Stimulated activated CD4-positive, alpha-beta T cell treated with anti-CD3 and anti-CD28 coated beads, Interleukin-4, amount 100 ng/mL, for 1 hour (primary cell): Measurements from ENCODE around the gene KRT34.
"Not testable (repeated sequence)": the region's sequence is repeated elsewhere in the genome, so short reads cannot be mapped to it uniquely, and the experiment has no call there.

Experiments used
- DNase-seq: peaks from one replicate; pipeline ENCODE4 v3.0.0-alpha.2; 2020

The KRT34 gene

DNA sequence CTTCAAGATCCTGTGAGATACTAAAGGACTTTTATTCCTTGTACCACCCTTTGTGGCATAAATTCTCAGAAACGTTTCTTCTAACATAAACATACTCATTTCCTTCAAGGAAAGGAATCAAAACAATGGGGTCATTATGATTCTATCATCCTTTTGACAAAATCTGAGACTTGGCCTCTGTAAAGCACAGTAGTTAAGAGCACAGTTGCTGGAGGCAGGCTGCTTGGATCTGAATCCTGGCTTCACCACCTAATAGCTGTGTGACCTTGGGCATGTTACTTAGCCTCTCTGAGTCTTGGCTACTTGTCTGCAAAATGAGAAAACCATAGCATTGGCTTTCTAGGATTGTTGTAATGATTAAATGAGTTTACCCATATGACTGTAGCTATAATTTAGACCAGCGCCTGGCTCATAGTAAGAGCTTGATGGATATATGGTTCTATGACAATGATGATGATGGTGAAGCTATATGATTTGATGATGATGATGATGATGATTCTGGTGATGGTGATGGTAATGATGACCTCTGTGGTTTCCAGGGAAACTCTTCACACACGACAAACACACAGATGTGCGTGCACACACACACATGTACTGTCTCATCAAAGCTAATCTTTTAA is 21.4 kb upstream of the KRT34 start:
- no peak for DNase-seq

DNA sequence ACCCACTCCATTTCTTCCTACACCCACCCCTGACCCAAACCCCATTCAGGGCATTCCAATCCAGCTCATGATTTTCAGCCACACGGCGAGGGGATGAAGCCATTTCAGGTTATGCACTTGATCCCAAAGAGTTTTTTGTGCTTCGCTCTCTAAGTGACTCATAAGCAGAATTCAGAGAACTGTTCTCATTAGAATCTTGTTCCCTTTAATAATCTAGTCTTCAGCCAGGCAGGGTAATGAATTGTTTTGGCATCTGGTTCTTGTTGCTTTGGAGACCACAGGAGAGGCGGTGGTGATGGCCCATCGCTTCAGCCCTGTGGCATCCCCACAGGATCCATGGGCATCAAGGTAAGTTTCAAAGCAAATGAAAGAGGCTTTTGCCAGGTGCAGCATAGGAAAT is 20.1 kb upstream of the KRT34 start:
- no peak for DNase-seq

DNA sequence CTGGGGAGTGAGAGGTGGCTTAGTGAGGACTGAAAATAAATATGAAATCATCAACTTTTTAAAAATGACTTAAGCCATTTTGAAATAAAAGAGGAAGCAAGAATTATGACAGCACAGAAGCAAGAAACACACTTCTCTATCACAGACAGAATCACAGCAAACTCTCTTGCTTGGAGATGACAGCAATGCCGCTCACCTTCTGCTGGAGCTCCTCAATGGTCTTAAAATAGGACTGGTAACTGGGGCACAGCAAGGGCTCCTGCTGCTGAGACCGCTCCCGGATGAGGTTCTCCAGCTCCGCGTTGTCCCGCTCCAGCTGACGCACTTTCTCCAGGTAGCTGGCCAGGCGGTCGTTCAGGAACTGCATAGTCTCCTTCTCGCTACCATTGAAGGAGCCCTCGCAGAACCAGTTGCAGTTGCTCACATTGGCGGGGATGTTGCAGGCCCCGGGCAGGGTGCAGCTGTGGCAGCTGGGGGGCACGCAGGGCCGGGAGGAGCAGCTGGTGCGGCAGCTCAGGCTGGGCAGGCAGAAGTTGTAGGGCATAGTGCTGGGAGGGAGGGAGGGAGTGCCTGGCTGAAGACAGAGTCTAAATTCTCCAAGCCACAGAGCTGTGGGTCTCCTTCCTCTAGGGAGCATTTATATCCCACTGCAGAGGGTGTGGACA is 15.0 kb upstream of the KRT34 start, which contains the start of gene KRT31:
Gene KRT31 (minus strand): TSS at position 613 of the 665 bp plus-strand sequence. CDS start 69 bp downstream, at position 544.
- DNase-seq = no peak

DNA sequence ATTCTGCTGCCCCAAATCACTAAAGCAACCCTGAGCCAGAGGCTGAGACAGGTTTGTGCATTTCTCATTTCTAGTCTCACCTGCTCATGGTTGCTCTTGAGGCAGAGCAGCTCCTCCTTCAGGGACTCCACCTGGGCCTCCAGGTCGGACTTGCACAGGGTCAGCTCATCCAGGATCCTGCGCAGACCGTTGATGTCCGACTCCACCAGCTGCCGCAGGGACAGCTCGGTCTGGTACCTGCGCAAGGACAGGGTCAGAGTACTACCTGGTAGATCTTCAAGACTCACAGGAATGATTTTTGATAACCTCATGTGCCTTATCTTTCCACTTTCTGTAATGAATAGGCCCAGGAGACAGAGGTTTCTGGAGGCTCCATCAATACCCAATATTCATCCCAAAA is 14.2 kb upstream of the KRT34 start:
- no peak for DNase-seq

DNA sequence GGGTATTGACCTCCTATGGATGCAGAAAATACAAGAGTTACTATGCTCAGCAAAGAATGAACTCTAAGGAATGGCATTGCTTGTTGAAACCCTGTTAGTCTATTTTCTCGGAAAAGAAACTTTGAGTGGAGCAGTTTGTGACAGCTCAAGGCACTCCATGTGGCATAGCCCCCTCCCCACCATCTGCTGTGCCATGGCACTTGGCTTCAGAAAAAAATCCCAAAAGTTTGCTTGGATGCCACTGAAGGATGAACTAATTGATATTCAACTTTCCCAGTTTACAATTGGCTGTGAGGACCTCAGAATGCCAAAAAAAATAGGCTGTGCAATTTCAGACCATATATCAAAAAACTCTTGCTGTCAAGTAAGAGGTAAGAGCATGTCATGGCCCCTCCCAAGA is 13.5 kb upstream of the KRT34 start:
- DNase-seq = no peak

DNA sequence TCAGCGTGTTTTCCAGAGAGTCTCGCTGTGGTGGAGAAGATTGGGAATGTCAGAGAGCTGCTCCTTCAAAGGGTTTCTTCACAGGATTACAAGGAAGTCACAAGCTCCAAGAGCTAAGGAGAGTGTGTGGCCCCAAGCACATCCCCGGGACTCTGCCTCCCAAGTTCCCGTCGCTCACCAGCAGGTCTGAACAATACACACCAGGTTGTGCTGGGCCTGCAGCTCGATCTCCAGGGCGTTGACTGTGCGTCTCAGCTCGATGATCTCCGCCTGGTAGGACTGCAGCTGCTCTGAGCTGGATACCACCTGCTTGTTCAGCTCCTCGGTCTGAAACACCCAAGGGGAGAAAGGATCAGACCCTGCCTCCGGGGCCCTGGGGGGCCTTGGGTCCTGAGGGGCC is 12.9 kb upstream of the KRT34 start:
- DNase-seq = not testable (repeated sequence)

DNA sequence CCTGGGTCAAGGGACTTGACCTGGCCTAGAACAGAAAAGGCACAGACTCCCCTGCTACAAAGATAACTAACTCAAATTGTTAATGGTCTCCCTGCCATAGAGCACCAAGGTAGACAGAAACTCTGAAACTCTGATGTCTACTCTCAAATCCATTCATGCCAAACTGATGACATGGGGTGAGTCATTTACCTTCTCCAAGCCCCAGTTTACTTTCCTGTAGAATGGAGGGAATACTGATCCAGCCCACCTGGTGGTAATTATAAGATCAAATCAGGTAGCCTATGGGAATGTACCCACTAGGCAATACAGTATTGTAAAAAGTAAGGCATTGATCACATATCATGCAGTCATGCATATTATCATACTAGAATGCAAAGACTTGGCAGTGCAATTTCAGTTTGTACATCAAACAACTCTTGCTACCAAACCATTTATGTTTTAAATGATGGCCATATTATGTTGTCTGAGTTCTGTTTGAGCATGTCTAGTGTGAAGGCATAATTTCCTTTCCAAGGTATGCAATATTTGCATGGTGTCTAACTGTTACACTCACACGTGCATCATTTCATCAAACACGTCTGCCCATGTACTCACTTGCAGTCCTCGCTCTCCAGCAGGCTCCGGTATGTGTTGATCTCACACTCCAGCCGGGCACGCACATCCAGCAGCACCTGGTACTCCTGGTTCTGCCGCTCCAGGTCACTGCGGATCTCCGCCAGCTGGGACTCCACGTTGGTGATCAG is 12.3 kb upstream of the KRT34 start:
- no peak for DNase-seq

DNA sequence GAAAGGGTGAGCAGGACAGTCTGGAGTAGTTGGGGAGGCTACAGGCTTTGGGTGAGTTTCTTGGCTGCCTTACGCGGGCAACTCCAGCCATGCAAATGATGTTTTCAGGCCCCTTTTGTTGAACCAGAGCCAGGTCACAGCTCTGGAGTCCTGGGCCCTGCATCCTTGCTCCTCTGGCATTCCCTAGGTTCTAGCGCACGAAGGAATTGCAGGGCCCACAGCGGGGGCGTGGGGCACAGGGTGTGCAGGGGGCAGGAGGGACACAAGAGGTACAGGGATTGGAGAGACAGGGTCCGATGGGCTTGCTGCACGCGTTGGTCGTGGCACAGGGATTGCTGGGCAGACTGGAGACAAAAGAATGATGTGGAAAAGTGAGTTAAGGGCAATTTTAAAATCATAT is 11.7 kb upstream of the KRT34 start:
- no peak for DNase-seq

DNA sequence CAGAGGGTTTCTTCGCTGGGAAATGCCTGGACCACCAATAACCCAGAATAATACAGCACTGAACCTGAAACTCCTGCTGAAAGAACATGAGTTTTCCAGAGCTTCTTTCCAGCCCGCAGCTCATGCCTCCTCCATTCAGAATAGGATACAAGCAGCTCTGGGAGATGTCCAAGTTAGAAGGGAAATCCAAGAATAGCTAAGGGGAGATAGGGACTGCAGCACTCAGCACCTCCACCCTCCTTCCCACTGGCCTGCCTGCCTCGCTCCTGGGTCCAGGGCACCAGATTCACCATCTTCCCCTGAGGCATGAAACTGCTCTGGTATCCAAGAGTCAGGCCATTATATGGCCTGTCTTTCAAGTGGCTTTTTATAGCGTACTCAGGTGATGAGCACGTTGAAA is 11.2 kb upstream of the KRT34 start:
- no peak for DNase-seq

DNA sequence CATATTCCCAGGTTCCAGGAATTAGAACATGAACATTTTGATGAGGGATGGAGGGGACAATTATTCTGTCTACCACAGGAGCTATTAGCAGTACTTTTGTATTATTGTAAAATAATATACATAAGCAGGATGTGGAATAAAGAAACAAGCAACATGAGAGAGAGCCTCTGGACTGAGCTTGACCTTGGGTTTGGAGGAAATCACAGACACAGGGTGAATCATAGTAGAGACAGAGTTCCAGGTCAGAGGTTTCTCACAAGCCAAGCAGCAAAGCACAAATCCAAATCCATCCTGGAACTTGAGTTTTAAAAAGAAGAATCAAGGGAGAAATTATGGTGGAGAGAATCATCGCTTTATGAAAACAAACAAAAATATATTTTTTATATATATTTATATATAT is 10.2 kb upstream of the KRT34 start:
- DNase-seq = no peak

DNA sequence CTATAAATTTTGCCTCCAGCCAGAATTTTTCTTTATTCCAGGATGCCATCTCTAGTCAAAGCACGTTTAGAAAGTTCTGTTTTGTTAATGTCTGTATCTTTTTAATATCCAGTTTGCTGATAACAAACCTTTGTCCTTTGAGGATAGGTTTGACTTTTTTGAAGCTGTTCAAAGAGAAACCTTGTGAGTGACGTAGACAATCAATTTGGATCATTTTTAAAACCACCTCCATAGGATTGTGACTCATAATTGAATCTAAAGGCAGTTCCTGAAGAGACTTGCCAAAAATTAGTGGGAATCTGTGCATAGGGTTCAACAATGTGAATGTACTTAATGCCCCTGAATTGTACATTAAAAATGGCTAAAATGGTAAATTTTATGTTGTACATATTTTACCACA is 9.4 kb upstream of the KRT34 start:
- no peak for DNase-seq

DNA sequence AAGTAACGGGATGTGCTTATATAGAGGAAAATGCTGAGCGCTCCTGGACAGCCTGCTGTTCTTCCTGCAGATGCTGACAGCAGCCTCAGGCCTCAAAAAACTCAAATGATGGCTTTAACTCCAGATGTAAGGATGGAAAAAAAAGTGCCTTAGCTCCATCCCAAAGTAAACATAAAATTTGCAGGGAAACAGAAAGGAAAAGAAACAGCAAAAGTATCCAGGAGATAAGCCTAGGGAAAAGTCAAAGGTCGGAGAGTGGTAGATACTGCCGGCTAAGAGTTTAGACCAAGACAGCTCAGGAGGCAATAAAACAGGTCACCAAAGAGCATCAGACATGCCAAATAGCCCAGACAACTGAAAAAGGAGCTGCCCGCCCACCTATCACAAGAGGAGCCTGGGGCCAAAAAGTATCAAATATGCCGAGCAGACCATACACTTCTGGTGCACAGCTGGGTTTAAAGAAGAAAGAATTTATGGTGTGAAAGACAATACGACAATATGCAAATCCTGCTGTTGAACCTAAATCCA is 8.4 kb upstream of the KRT34 start:
- no peak for DNase-seq

DNA sequence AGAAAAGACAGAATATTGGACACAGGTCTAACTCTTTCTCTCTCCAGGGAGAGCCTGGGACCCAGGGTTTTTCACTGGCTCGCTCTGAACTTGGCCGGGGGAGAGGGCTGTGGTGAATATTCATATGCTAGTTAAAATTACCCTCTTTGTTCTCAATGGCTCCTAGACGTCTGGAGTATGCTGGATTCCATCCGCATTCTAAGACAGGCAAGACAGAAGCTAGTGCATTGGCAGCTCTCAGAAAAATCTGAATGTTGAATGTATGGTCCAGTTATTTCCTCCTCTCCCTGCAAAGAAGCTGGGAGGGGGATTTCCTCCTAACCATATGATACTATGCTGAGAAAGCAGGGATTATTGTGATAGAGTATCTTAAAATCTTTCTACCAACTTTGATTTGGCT is 5.6 kb upstream of the KRT34 start:
- DNase-seq = no peak

DNA sequence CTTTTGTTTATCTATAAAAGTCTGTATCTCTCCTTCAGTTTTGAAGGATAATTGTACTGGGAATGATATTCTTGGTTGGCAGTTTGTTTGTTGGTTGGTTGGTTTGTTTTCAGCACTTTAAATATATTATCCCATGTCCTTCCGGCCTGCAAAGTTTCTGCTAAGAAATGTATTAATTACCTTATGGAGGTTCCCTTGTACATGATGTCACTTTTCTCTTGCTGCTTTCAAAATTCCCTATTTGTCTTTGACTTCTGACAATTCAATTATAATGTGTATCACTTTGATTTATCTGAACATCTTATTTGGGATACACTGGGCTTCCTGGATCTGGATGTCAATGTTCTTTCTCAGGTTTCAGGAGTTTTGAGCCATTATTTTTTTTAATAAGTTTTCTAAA is 4.1 kb upstream of the KRT34 start:
- DNase-seq = no peak

DNA sequence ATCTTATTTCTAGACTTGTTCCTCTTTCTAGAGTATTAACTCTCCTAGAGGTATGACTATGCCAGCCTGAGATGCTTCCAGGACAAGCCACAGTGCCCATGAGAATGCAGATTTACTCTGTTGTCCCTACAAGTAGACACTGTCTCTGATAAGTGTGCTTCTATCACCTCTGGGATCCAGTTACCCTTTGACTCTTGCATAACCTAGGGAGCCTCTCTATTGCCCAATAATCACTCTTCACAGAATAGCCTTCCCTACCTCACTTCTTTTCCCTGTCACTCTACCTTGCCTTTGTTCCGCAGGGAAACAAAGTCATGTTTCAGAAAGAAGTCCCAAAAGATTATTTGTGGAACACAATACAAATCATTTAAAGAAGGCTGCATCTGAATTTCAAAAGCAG is 1.6 kb upstream of the KRT34 start:
- no peak for DNase-seq

DNA sequence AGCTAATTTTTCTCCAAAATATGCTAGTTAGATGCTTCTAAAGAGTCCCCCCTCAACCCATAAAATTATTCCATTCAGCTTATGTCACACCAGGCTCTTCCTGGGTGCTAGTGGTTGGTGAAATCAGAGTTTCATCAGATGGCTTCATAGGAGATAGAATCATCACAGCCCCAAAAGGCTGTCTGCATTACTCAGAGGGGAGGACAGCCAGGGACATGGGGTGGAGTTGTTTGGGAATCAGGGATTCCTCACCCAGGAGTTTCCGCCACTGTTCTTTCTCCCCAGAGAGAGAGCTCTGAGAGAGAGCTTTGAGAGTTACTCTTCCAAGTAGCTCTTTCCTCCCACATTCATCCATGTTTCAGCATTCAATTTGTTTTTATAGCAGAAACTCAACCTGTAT is 288 bp upstream of the KRT34 start:
- DNase-seq = no peak

DNA sequence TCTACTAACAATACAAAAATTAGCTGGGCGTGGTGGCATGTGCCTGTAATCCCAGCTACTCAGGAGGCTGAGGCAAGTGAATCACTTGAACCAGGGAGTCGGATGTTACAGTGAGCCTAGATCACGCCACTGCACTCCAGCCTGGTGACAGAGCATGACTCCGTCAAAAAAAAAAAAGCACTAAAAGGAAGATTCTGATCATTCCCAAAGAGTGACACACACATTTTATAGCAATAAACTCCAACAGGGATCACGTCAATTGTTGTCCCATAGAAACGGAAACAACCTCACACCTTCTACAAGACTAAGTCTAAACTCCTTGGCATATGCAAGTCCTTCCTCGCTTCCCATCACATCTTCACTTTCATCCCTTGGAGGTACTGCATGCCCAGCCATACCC is 2.0 kb downstream of the KRT34 start:
- DNase-seq = not testable (repeated sequence)

DNA sequence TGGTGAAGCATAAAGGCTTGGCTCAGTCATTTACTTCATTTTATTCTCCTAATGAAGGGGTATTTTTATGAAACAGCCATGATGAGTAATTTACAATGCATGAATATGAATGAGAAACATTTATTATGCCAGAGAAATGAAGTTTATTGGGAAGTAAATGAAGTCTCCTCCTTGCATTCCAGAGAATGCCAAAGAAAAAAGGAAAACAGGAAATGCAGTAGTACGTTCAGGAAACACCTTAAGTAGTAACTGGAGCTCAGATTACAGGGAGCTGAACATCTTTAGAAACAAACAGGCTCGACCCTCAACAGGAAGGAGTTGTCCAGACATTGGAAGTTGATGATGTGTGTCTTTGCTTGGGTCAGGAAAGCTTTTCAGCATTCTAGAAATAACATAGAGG is 4.6 kb downstream of the KRT34 start:
- no peak for DNase-seq

DNA sequence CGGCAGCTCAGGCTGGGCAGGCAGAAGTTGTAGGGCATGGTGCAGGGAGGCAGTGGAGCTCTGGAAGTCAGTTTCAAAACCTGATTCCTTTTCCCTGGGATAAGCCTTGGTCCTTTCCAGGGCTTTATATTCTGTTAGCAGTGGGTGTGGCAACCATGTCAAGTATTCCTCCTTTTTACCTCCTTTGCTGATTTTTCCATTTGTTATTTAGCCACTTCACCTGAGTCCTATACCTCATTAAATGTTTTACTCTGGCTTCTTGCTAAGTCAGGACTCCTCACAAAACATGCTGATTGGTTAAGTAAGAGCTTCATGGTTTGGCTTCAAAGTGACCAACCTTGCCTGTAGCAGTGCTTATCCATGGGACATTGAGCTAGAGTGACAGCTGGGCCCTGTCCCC is 12.4 kb downstream of the KRT34 start, which contains the start of gene KRT33B:
Gene KRT33B (minus strand): TSS at position 101 of the 400 bp plus-strand sequence. CDS start 63 bp downstream, at position 38.
- no peak for DNase-seq

DNA sequence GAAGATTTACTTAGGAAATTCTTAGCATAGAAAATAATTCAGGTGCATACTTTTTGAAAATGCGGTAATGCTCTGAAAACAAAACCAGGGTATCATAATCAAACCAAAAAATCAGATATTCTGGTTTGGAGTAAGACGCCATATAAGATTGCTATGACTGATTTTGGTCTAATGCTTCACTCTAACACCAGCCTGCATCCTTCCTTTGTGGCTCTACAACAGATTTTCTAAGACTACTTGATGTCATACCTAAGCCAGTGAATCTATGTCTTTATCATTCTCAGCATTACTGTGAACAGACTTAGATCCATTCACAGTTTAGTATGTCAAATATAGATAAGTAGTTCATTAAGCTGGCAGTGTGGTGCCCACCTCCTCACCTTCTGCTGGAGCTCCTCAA is 13.1 kb downstream of the KRT34 start:
- DNase-seq = no peak

DNA sequence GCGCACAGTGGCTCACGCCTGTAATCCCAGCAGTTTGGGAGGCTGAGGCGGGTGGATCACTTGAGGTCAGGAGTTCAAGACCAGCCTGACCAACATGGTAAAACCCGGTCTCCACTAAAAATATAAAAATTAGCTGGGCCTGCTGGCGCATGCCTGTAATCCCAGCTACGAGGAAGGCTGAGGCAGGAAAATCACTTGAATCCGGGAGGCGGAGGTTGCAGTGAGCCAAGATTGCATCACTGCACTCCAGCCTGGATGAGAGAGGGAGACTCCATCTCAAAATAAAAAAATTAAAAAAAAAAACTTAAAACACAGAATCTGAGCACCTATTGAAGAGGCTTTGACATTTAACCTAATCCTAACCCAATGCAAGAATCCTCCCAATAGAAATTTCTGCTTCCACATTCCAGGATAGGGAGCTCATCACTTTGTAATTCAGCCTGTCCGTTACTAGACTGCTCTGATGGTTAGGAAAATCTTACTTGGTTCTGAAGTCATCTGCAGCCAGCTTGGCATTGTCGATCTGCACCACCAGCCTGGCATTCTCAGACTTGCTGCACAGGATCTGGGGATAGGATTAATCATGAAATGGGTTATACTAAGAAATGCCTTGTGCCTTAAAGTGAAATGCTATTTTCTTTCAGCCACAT is 14.6 kb downstream of the KRT34 start:
- DNase-seq = no peak

DNA sequence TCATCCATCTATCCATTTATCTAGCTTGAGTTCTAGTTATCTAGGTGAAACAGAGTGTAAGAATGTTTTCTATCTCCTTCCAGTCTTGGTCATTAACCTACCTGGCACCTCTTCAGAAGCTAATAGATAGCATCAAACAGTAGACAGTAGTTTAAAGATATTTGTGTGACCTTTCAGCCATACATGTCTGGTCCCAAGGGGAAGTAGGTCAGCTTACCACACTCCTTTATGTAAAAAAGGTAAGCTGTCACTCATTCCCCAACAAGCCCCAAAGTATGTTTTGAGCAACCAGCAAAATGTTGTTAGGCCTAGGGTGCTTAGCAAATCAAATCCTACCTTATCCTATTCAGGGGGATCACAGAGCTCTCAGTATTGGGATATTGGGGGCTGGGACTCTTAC is 16.0 kb downstream of the KRT34 start:
- DNase-seq = no peak

DNA sequence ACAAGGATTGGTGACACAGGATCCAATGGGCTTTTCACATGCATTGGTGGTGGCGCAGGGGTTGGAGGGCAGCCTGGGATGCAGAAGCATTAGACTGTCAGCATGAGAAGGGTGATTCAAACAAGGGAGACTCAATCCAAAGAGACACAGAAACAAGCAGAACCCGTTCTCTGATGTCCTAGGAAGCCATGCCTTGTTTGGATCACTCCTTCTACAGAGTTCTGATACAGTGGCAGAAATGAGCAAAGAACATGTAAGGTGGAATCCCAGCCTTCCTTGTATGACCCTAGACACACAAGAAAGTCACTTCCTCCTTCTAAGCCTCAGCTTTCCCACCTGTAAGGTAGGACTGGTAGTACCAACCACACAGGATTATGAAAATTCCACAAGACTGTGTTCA is 18.2 kb downstream of the KRT34 start:
- no peak for DNase-seq
